Transverse colon (tissue), 4 donors: ENCODE data around the gene ARHGEF2.

Experiments
- CTCF ChIP-seq, 5 experiments: fragments of 200-600 bp in 3 of 5; fragments of 450-650 bp in 2 of 5; sonication (generic) in 3 of 5; IDR thresholded peaks; 1 replicate in 2 of 5; 2 replicates in 3 of 5; pipeline ENCODE4 v1.5.1; 2016 to 2017; ENCODE audit warnings: antibody characterized with exemption in 5 of 5, inconsistent platforms in 3 of 5, mild to moderate bottlenecking in 2 of 5, moderate library complexity in 1 of 5
- EP300 ChIP-seq: sonication (generic); formaldehyde crosslinking; IDR thresholded peaks from one replicate; pipeline ENCODE4 v1.6.1; 2017; ENCODE audit warnings: antibody characterized with exemption, low read depth
- POLR2A ChIP-seq: fragments of 450-650 bp; IDR thresholded peaks from one replicate; pipeline ENCODE4 v1.6.1; 2016; ENCODE audit warnings: antibody characterized with exemption, mild to moderate bottlenecking, moderate library complexity
- POLR2AphosphoS5 ChIP-seq, 3 donors: sonication (generic); formaldehyde crosslinking; IDR thresholded peaks; one replicate each; pipeline ENCODE4 v1.6.1; 2016; ENCODE audit warnings: antibody characterized with exemption in 3 of 3

- TF ChIP-seq CTCF (IDR thresholded peaks at IDR 0.05): no peak
- TF ChIP-seq POLR2A: no peak
- TF ChIP-seq POLR2AphosphoS5 (IDR thresholded peaks at IDR 0.05): no peak
- no peak for TF ChIP-seq EP300
Measured at GRCh38 chr1:155966135-155966534, 12.2 kb downstream of the ARHGEF2 start.
